Calu3 (cell line): ENCODE results near the gene CAPZA3. TPM values are rescaled to one million over a fixed set of nuclear protein-coding genes. Genes with fewer than 3 reads are reported as not detected.

Source experiments
- BruUV-seq: library from RNA; stranded (reverse); fragments of 400-500 nt; replicated peaks from 2 replicates; lab custom pipeline; 2021; lab: Mats Ljungman, UMichigan
- CTCF ChIA-PET: fragments of 300-600 bp; sonication (Branson Sonifier 250); formaldehyde crosslinking; loops from one replicate; lab custom pipeline; 2022; ENCODE audit warnings: antibody characterized with exemption; lab: Charles Lee
- DNase-seq: peaks from one replicate; pipeline ENCODE4 v3.0.0; 2022
- H3K27ac Mint-ChIP-seq: one replicate; pipeline ENCODE4 v1.8.0; 2022; ENCODE audit warnings: mixed read lengths; ENCODE audit not compliant: unreplicated experiment
- H3K27me3 Mint-ChIP-seq: one replicate; pipeline ENCODE4 v1.8.0; 2022; ENCODE audit warnings: mixed read lengths; ENCODE audit not compliant: unreplicated experiment
- H3K36me3 Mint-ChIP-seq: one replicate; pipeline ENCODE4 v1.8.0; 2022; ENCODE audit warnings: mild to moderate bottlenecking, moderate library complexity, mixed read lengths; ENCODE audit not compliant: insufficient read depth, unreplicated experiment
- H3K4me1 Mint-ChIP-seq: one replicate; pipeline ENCODE4 v1.8.0; 2022; ENCODE audit warnings: mild to moderate bottlenecking, low read depth, mixed read lengths; ENCODE audit not compliant: unreplicated experiment
- H3K4me3 Mint-ChIP-seq: one replicate; pipeline ENCODE4 v1.8.0; 2022; ENCODE audit warnings: mild to moderate bottlenecking, low read depth, moderate library complexity, mixed read lengths; ENCODE audit not compliant: unreplicated experiment
- H3K9me3 Mint-ChIP-seq: one replicate; pipeline ENCODE4 v1.8.0; 2022; ENCODE audit warnings: low read depth, mixed read lengths; ENCODE audit not compliant: unreplicated experiment
- CTCF ChIP-seq: fragments of 200-600 bp; IDR thresholded peaks from one replicate; pipeline ENCODE4 v1.8.0; 2022; ENCODE audit warnings: antibody characterized with exemption; ENCODE audit not compliant: unreplicated experiment
- intact Hi-C: fragments of 100-400 bp; cut with micrococcal nuclease; formaldehyde crosslinking; loops from one replicate; pipeline ENCODE4 v1.10.0; 2022; ENCODE audit not compliant: unreplicated experiment
- total RNA-seq: library from RNA; stranded (reverse); gene quantifications from 2 replicates; pipeline ENCODE4 v1.2.3, GENCODE V29; 2022

The CAPZA3 gene
- total RNA-seq, 1 experiment from 2014 or later, result 0.45 TPM

- no peaks in the 10 kb centered on the region for H3K36me3 Mint-ChIP-seq
- CTCF ChIA-PET, result no interaction called here
- no peak for TF ChIP-seq CTCF
- no TSS peak for BruUV-seq
- no peak for DNase-seq
- H3K27me3 Mint-ChIP-seq, result no peaks in the 10 kb centered on the region
- H3K4me3 Mint-ChIP-seq, result no peak overlapping the region
- intact Hi-C loops, result loop anchor here (10.0 kb wide), 1 partner anchor 98 kb away; no protein-coding TSS in a partner anchor
- no peak overlapping the region for H3K27ac Mint-ChIP-seq
- peaks cover 4% of the 10 kb centered on the region for H3K9me3 Mint-ChIP-seq
- no peaks in the 10 kb centered on the region for H3K4me1 Mint-ChIP-seq
Measured at GRCh38 chr12:18696971-18697602, 40.8 kb upstream of the CAPZA3 start.

GRCh38 chr12:18700271-18700670 is 37.6 kb upstream of the CAPZA3 start:
- intact Hi-C loops, result no loop called here
- no peak for TF ChIP-seq CTCF
- BruUV-seq, result no TSS peak
- DNase-seq, result no peak
- H3K4me1 Mint-ChIP-seq, result peaks cover 15% of the 10 kb centered on the region
- H3K9me3 Mint-ChIP-seq, result no peaks in the 10 kb centered on the region
- H3K27me3 Mint-ChIP-seq, result no peaks in the 10 kb centered on the region
- H3K27ac Mint-ChIP-seq, result no peak overlapping the region
- CTCF ChIA-PET, result interaction anchor here (0.6 kb wide), 1 partner anchor 489 kb away, joined by 6 read pairs; no protein-coding TSS in a partner anchor
- H3K36me3 Mint-ChIP-seq, result no peaks in the 10 kb centered on the region
- H3K4me3 Mint-ChIP-seq, result no peak overlapping the region

GRCh38 chr12:18703321-18703720 is 34.6 kb upstream of the CAPZA3 start:
- H3K36me3 Mint-ChIP-seq, result no peaks in the 10 kb centered on the region
- peaks cover 15% of the 10 kb centered on the region for H3K4me1 Mint-ChIP-seq
- H3K4me3 Mint-ChIP-seq, result no peak overlapping the region
- intact Hi-C loops, result no loop called here
- CTCF ChIA-PET, result interaction anchor here (0.7 kb wide), 3 partner anchors 29 to 1399 kb away, joined by 4 to 5 read pairs (median 4); no protein-coding TSS in a partner anchor
- H3K27me3 Mint-ChIP-seq, result no peaks in the 10 kb centered on the region
- no peak for DNase-seq
- H3K9me3 Mint-ChIP-seq, result peaks cover 7% of the 10 kb centered on the region
- BruUV-seq, result no TSS peak
- TF ChIP-seq CTCF, result no peak
- no peak overlapping the region for H3K27ac Mint-ChIP-seq

- Mint-ChIP-seq H3K4me3 (no peak overlapping the region), H3K4me1 (peaks cover 15% of the 10 kb centered on the region), H3K36me3 (no peaks in the 10 kb centered on the region), H3K27ac (peak overlapping the region; percentile 9), H3K9me3 (peaks cover 7% of the 10 kb centered on the region), H3K27me3 (no peaks in the 10 kb centered on the region)
- BruUV-seq, result no TSS peak
- no peak for TF ChIP-seq CTCF
- CTCF ChIA-PET, result no interaction called here
- intact Hi-C loops, result no loop called here
- no peak for DNase-seq
Measured at GRCh38 chr12:18703911-18704310, 34.0 kb upstream of the CAPZA3 start.
